HL-60 (cell line): ENCODE data around the gene BBC3.

ENCODE experiments used
- POLR2AphosphoS5 ChIP-seq: IDR thresholded peaks from 2 replicates; pipeline ENCODE4 v1.6.1; 2012; ENCODE audit warnings: low read depth
- SPI1 ChIP-seq: IDR thresholded peaks from 2 replicates; pipeline ENCODE4 v1.6.1; 2012; ENCODE audit warnings: low read depth, mild to moderate bottlenecking, borderline replicate concordance
- TF ChIP-seq, protein P1 (sequence below): IDR thresholded peaks from one replicate; pipeline ENCODE4 v1.5.1; 2011; ENCODE audit warnings: low read length, control low read depth, inconsistent platforms; ENCODE audit not compliant: insufficient read depth

DNA sequence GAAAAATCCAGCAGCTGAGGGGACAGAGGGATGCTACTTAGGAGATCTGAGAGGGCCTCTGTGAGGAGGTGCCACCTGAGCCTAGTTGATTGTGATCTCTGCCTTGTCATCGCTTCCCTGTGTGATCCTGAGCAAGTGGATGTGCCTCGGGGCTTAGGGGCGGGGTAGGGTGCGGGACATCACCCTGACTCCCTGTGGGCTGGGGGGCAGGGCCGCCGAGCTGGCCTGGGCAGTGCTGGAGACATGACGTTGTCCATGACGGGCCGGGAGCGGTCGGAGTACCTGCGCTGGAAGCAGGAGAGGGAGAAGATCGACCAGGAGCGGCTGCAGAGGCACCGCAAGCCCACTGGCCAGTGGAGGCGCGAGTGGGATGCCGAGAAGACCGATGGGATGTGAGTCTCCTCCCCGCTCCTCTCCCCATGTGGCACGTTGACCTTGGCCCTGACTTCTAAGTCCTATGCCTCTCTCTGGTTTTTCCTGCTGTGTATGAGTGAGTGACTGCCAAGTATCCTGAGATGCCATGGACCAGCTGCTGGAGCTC is 35.5 kb upstream of the BBC3 start:
- TF ChIP-seq POLR2AphosphoS5 (no peak), SPI1 (no peak)
- TF ChIP-seq, protein P1, sequence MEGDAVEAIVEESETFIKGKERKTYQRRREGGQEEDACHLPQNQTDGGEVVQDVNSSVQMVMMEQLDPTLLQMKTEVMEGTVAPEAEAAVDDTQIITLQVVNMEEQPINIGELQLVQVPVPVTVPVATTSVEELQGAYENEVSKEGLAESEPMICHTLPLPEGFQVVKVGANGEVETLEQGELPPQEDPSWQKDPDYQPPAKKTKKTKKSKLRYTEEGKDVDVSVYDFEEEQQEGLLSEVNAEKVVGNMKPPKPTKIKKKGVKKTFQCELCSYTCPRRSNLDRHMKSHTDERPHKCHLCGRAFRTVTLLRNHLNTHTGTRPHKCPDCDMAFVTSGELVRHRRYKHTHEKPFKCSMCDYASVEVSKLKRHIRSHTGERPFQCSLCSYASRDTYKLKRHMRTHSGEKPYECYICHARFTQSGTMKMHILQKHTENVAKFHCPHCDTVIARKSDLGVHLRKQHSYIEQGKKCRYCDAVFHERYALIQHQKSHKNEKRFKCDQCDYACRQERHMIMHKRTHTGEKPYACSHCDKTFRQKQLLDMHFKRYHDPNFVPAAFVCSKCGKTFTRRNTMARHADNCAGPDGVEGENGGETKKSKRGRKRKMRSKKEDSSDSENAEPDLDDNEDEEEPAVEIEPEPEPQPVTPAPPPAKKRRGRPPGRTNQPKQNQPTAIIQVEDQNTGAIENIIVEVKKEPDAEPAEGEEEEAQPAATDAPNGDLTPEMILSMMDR, result no peak
